ENCODE data around the gene PTPRU.

Gene PTPRU

DNA sequence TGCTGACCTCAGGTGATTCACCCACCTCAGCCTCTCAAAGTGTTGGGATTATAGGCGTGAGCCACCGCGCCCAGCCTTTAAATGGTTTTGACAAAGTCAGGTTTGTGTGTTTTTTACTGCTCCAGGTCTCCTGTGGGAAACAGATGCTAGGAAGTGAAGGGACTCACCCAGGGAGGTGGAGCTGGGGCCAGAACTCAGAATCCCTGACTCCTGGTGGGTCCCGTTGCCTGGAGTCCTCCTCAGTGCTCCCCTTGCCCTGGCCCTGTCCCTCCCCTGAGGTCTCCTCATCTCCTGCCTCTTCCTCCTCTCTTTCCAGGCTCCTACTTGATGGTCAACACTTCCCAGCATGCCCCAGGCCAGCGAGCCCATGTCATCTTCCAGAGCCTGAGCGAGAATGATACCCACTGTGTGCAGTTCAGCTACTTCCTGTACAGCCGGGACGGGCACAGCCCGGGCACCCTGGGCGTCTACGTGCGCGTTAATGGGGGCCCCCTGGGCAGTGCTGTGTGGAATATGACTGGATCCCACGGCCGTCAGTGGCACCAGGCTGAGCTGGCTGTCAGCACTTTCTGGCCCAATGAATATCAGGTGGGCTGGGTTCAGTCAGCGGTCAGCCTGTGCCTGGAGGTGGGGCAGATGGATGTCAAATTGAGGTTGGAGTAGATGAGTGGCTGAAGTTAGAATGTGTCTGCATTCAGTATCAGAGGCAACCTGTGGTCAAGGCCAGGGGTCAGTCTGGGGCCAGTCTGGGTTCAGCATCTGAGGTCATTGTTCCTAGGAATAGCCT is 22.1 kb downstream of the PTPRU start:
- Histone ChIP-seq H3K27ac (ENCODE audit: low read length) (no peak overlapping the region), H3K9me3 (ENCODE audit: control insufficient read depth, low read depth, low read length) (no peaks in the 10 kb centered on the region)

DNA sequence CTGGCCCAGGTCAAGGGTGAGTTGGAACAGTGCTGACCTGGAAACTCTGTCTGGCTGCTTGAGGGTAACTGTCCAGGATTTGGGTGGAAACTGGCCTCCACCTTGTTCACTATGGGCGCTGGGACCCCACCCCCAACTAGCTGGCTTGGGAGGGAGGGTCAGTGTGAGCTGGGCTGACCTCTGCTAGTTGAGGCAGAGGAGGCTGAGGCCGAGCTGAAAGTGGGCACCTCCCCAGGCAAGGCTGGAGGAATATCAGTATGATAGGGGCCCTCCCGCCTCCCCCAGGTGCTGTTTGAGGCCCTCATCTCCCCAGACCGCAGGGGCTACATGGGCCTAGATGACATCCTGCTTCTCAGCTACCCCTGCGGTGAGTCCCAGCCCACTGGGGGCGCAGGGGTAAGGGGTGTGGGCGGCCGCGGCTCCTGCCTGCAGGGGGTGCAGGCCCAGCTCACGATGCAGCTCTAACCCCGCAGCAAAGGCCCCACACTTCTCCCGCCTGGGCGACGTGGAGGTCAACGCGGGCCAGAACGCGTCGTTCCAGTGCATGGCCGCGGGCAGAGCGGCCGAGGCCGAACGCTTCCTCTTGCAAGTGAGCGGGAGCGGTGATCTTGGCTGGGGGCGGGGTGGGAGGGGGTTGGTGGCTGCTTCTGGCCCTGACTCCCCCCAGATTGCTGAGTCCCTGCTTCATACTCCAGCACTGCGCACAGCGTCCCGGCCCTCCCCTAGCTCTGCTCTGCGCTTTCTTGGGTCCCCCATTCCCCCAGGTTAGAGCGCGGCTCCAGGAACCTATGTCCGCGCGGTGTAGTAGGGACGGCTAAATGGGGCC is 22.9 kb downstream of the PTPRU start:
- Histone ChIP-seq H3K9ac (ENCODE audit: low read length) (no peak overlapping the region), H3K4me3 (ENCODE audit: low read length) (peak overlapping the region; percentile 67), H3K36me3 (ENCODE audit: control insufficient read depth, low read depth, low read length) (peaks cover 3% of the 10 kb centered on the region), H3K27me3 (ENCODE audit: control insufficient read depth, insufficient read depth, low read length) (peaks cover 40% of the 10 kb centered on the region), H3K27ac (ENCODE audit: low read length) (no peak overlapping the region), H3K9me3 (ENCODE audit: control insufficient read depth, low read depth, low read length) (no peaks in the 10 kb centered on the region), H3K4me1 (ENCODE audit: control insufficient read depth, low read depth, low read length) (peaks cover 17% of the 10 kb centered on the region)

More for the DNA sequence above, 22.1 kb downstream of the PTPRU start:
- Histone ChIP-seq H3K4me1 (ENCODE audit: control insufficient read depth, low read depth, low read length) (peaks cover 17% of the 10 kb centered on the region), H3K4me3 (ENCODE audit: low read length) (no peak overlapping the region), H3K9ac (ENCODE audit: low read length) (no peak overlapping the region), H3K36me3 (ENCODE audit: control insufficient read depth, low read depth, low read length) (peaks cover 3% of the 10 kb centered on the region), H3K27me3 (ENCODE audit: control insufficient read depth, insufficient read depth, low read length) (peaks cover 40% of the 10 kb centered on the region)

DNA sequence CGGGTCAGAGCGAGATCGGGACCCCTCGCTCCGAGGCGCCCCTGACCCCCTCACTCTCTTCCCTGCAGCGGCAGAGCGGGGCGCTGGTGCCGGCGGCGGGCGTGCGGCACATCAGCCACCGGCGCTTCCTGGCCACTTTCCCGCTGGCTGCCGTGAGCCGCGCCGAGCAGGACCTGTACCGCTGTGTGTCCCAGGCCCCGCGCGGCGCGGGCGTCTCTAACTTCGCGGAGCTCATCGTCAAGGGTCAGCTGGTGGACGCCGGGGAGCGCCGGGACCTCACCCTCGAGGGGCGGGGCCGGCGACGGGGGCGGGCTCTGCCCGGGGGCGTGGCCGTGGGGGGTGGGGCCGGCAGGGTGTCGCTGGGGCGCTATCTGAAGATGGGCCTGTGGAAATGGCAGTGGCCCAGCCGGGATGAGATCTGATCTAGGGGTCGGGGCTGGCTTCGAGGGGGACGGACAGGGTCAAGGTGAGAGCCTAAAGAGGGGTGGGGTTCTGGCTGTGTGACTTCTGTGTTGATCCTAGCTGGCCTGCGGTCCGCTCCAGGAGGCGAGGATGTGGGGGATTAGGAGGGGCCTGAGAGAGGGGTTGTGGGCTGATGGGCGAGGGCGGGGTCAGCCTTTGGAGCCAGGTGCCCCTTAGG is 23.6 kb downstream of the PTPRU start:
- Histone ChIP-seq H3K36me3 (ENCODE audit: control insufficient read depth, low read depth, low read length) (peaks cover 3% of the 10 kb centered on the region), H3K9me3 (ENCODE audit: control insufficient read depth, low read depth, low read length) (no peaks in the 10 kb centered on the region), H3K27me3 (ENCODE audit: control insufficient read depth, insufficient read depth, low read length) (peaks cover 40% of the 10 kb centered on the region), H3K4me1 (ENCODE audit: control insufficient read depth, low read depth, low read length) (peaks cover 17% of the 10 kb centered on the region), H3K27ac (ENCODE audit: low read length) (no peak overlapping the region), H3K9ac (ENCODE audit: low read length) (no peak overlapping the region), H3K4me3 (ENCODE audit: low read length) (peak overlapping the region; percentile 67)

GRCh38 chr1:29260531-29260930 is 24.2 kb downstream of the PTPRU start:
- Histone ChIP-seq H3K4me1 (ENCODE audit: control insufficient read depth, low read depth, low read length) (peaks cover 17% of the 10 kb centered on the region), H3K27ac (ENCODE audit: low read length) (no peak overlapping the region), H3K4me3 (ENCODE audit: low read length) (peak overlapping the region; percentile 67), H3K9ac (ENCODE audit: low read length) (no peak overlapping the region), H3K27me3 (ENCODE audit: control insufficient read depth, insufficient read depth, low read length) (peaks cover 40% of the 10 kb centered on the region), H3K36me3 (ENCODE audit: control insufficient read depth, low read depth, low read length) (peaks cover 3% of the 10 kb centered on the region), H3K9me3 (ENCODE audit: control insufficient read depth, low read depth, low read length) (no peaks in the 10 kb centered on the region)

- Histone ChIP-seq H3K9me3 (ENCODE audit: control insufficient read depth, low read depth, low read length) (no peaks in the 10 kb centered on the region), H3K4me3 (ENCODE audit: low read length) (no peak overlapping the region), H3K9ac (ENCODE audit: low read length) (no peak overlapping the region), H3K4me1 (ENCODE audit: control insufficient read depth, low read depth, low read length) (peaks cover 4% of the 10 kb centered on the region), H3K36me3 (ENCODE audit: control insufficient read depth, low read depth, low read length) (peaks cover 3% of the 10 kb centered on the region), H3K27me3 (ENCODE audit: control insufficient read depth, insufficient read depth, low read length) (peaks cover 9% of the 10 kb centered on the region), H3K27ac (ENCODE audit: low read length) (no peak overlapping the region)
Observed at GRCh38 chr1:29264773-29265389, 28.6 kb downstream of the PTPRU start.

DNA sequence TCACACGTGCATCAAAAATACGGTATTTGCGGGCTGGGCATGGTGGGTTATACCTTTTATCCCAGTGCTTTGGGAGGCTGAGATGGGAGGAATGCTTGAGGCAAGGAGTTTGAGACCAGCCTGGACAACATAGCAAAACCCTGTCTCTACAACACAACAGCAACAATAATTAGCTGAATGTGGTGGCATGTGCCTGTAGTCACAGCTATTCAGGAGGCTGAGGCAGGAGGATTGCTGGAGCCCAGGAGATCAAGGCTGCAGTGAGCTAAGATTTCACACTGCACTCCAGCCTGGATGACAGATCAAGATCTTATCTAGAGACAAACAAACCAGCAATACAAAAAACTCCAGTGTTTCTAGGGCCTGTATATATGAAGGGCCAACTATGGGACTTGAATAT is 30.6 kb downstream of the PTPRU start:
- Histone ChIP-seq H3K27ac (ENCODE audit: low read length) (no peak overlapping the region), H3K4me1 (ENCODE audit: control insufficient read depth, low read depth, low read length) (peaks cover 9% of the 10 kb centered on the region), H3K4me3 (ENCODE audit: low read length) (no peak overlapping the region), H3K27me3 (ENCODE audit: control insufficient read depth, insufficient read depth, low read length) (no peaks in the 10 kb centered on the region), H3K9ac (ENCODE audit: low read length) (no peak overlapping the region), H3K36me3 (ENCODE audit: control insufficient read depth, low read depth, low read length) (peaks cover 2% of the 10 kb centered on the region), H3K9me3 (ENCODE audit: control insufficient read depth, low read depth, low read length) (no peaks in the 10 kb centered on the region)

DNA sequence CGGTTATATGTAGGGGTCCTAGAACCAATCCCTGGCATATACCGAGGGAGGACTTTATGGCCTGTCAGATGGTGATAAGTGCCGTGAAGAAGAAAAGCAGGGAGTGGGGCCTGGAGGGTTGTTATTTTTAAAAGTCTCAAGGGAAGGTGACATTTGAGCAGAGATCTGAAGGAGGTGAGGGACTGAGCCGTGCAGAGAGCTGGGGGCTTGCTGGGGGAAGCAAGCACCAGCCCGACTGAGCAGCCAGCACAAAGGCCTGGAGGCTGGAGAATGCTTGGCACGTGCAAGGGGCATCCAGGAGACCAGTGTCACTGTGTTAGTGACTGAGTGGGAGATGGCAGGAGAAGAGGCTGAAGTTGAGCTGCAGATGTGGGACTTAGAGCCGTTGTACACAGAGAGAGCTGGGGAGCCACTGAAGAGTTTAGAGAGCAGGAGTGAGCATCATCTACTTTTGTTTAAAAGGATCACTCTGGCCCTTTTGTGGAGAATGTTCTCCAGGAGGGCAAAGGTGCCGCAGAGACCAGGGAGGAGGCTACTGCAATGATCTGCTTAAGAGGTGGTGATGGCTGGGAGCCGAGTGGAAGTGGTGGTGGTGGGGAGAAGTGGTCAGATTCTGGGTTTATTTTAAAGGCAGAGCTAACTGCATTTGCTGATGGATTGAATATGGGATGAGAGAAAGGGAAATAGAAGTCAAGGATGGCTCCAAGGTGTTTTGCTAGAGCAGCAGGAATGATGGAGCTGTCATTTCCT is 31.2 kb downstream of the PTPRU start:
- H3K27me3 ChIP-seq (ENCODE audit: control insufficient read depth, insufficient read depth, low read length): no peaks in the 10 kb centered on the region
- H3K27ac ChIP-seq (ENCODE audit: low read length): no peak overlapping the region
- no peak overlapping the region for H3K4me3 ChIP-seq (ENCODE audit: low read length)
- no peaks in the 10 kb centered on the region for H3K36me3 ChIP-seq (ENCODE audit: control insufficient read depth, low read depth, low read length)
- peaks cover 14% of the 10 kb centered on the region for H3K4me1 ChIP-seq (ENCODE audit: control insufficient read depth, low read depth, low read length)
- H3K9ac ChIP-seq (ENCODE audit: low read length): no peak overlapping the region
- no peaks in the 10 kb centered on the region for H3K9me3 ChIP-seq (ENCODE audit: control insufficient read depth, low read depth, low read length)

DNA sequence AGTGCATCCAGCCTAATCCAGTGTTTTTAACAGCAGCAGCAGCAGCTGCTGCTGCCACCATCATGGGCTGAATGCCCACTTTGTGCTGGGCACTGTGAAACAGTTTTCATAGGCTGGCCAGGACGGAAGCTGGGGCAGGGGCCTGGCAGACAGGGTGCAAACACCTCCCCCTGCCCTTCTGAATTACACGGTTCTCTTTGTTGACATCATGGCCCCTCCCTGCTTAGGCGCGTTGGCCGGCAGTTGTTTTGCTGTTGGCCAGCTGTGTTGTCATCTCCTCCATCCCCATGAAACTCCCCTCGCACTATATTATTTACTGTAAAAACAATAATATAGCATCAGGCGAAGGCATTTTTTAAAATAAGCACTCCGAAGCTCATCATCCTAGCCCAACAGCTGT is 33.1 kb downstream of the PTPRU start:
- H3K4me1 ChIP-seq (ENCODE audit: control insufficient read depth, low read depth, low read length): peaks cover 14% of the 10 kb centered on the region
- H3K27ac ChIP-seq (ENCODE audit: low read length): no peak overlapping the region
- H3K4me3 ChIP-seq (ENCODE audit: low read length): no peak overlapping the region
- H3K36me3 ChIP-seq (ENCODE audit: control insufficient read depth, low read depth, low read length): no peaks in the 10 kb centered on the region
- no peak overlapping the region for H3K9ac ChIP-seq (ENCODE audit: low read length)
- no peaks in the 10 kb centered on the region for H3K9me3 ChIP-seq (ENCODE audit: control insufficient read depth, low read depth, low read length)
- H3K27me3 ChIP-seq (ENCODE audit: control insufficient read depth, insufficient read depth, low read length): no peaks in the 10 kb centered on the region

DNA sequence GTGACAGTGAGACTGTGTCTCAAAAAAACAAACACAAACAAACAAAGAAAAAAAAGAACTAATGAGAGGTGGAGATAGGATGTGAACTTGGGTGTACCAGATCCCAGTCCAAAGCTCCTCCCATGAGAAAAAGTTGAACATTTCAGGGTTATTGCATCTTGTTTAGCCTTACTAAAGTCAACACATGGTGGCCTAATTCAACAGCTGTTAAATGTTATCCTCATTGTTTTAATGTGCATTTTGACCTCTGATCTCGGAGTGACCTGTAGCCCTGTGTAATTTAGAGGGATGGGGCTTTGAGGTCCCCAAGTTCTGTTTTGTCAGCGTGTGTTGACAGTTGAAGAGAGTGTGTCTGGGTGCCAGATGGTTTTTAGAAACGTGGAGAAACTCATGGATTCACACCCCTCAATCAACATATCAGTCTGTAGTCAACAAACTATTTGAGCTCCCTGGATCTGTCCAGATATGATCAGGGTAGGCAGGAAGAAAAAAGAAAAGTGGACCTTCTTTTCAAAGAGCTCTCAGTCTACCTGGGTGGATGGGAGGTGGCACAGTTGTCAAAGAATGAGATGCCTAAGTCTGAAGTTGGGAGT is 34.7 kb downstream of the PTPRU start:
- Histone ChIP-seq H3K36me3 (ENCODE audit: control insufficient read depth, low read depth, low read length) (no peaks in the 10 kb centered on the region), H3K4me3 (ENCODE audit: low read length) (no peak overlapping the region), H3K9me3 (ENCODE audit: control insufficient read depth, low read depth, low read length) (no peaks in the 10 kb centered on the region), H3K27ac (ENCODE audit: low read length) (no peak overlapping the region), H3K4me1 (ENCODE audit: control insufficient read depth, low read depth, low read length) (peaks cover 14% of the 10 kb centered on the region), H3K27me3 (ENCODE audit: control insufficient read depth, insufficient read depth, low read length) (no peaks in the 10 kb centered on the region), H3K9ac (ENCODE audit: low read length) (no peak overlapping the region)

DNA sequence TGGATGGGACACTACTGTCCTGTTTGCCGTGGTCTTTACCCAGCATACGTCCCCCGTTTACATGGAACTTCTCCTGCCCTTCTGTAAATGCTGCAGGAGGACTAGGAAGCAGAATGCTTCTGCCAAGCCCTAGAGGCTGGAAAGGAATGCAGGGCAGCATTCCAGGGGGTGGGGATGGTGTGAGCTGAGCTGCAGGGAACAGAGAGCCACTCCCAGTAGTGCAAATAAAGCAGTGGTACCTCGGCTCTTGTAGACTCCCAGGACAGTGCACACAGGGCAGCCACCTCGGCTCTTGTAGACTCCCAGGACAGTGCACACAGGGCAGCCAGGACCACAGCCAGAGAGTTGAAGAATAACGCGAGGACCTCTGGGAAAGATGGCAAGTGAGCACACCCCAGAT is 35.4 kb downstream of the PTPRU start:
- H3K27me3 ChIP-seq (ENCODE audit: control insufficient read depth, insufficient read depth, low read length): no peaks in the 10 kb centered on the region
- H3K9me3 ChIP-seq (ENCODE audit: control insufficient read depth, low read depth, low read length): no peaks in the 10 kb centered on the region
- no peaks in the 10 kb centered on the region for H3K36me3 ChIP-seq (ENCODE audit: control insufficient read depth, low read depth, low read length)
- H3K9ac ChIP-seq (ENCODE audit: low read length): no peak overlapping the region
- peak overlapping the region; percentile 26 for H3K4me3 ChIP-seq (ENCODE audit: low read length)
- peaks cover 14% of the 10 kb centered on the region for H3K4me1 ChIP-seq (ENCODE audit: control insufficient read depth, low read depth, low read length)
- H3K27ac ChIP-seq (ENCODE audit: low read length): no peak overlapping the region

All from iPS-18a (cell line).